A549 (cell line): ENCODE results near the gene KMT2C. TPM values are rescaled to one million over a fixed set of nuclear protein-coding genes. Genes with fewer than 3 reads are reported as not detected.
A peak's percentile ranks its signal among the peaks of the same experiment; 100 is the strongest.
"Not testable (repeated sequence)": the region's sequence is repeated elsewhere in the genome, so short reads cannot be mapped to it uniquely, and the experiment has no call there.

Source experiments
- ATAC-seq, 2 experiments: fragments of 200-7000 bp in 1 of 2; fragments of >200 bp in 1 of 2; cut with Nextera tagmentation in 1 of 2; cut with Tn5 transposase in 1 of 2; 3 replicates each; pipeline versions ENCODE4 v1.8.0 to v1.9.1; 2018 to 2020; ENCODE audit warnings: mild to moderate bottlenecking in 1 of 2, moderate library complexity in 1 of 2
- CTCF ChIA-PET: fragments of 300-600 bp; sonication (Branson Sonifier 250); formaldehyde crosslinking; extraction: SDS; loops from one replicate; lab custom pipeline; 2021; ENCODE audit warnings: antibody characterized with exemption, inconsistent platforms; lab: Yijun Ruan, JAX
- POLR2A ChIA-PET: fragments of 350-600 bp; formaldehyde crosslinking; extraction: SDS; loops from one replicate; lab custom pipeline; 2021; ENCODE audit warnings: antibody characterized with exemption, inconsistent platforms; lab: Yijun Ruan, JAX
- DNase-seq, 2 experiments: peaks; one replicate each; pipeline versions ENCODE4 v3.0.0 to v3.0.0-alpha.2; 2011 to 2016; ENCODE audit warnings: low read depth in 1 of 2, low spot score in 1 of 2
- FAIRE-seq: peaks from 2 replicates; lab custom pipeline; 2011; peaks lifted over from hg19 to GRCh38; lab: Jason Lieb, UNC
- H3K27ac ChIP-seq, 2 experiments: fragments of >200 bp; sonication (Bioruptor Twin); formaldehyde crosslinking; 3 replicates each; pipeline ENCODE4 v1.5.1; 2016 to 2017
- H3K4me1 ChIP-seq: fragments of >200 bp; sonication (Bioruptor Twin); formaldehyde crosslinking; 3 replicates; pipeline ENCODE4 v1.6.1; 2016
- H3K4me2 ChIP-seq: fragments of >200 bp; sonication (Bioruptor Twin); formaldehyde crosslinking; 3 replicates; pipeline ENCODE4 v1.6.1; 2016
- H3K4me3 ChIP-seq: fragments of >200 bp; sonication (Bioruptor Twin); formaldehyde crosslinking; 3 replicates; pipeline ENCODE4 v1.5.1; 2016
- H3K9me3 ChIP-seq: fragments of >200 bp; sonication (Bioruptor Twin); formaldehyde crosslinking; 3 replicates; pipeline ENCODE4 v1.6.1; 2016
- BHLHE40 ChIP-seq: IDR thresholded peaks from 2 replicates; pipeline ENCODE4 v1.6.1; 2012; ENCODE audit warnings: low read depth, low read length, inconsistent platforms
- CHD4 ChIP-seq: fragments of 200-600 bp; sonication (generic); IDR thresholded peaks from 2 replicates; pipeline ENCODE4 v1.6.1; 2016; ENCODE audit warnings: antibody characterized with exemption, mild to moderate bottlenecking, borderline replicate concordance
- CTCF ChIP-seq: fragments of >200 bp; sonication (Bioruptor Twin); formaldehyde crosslinking; IDR thresholded peaks from 3 replicates; pipeline ENCODE4 v1.5.1; 2016
- E2F6 ChIP-seq: IDR thresholded peaks from 2 replicates; pipeline ENCODE4 v1.6.1; 2012; ENCODE audit warnings: low read depth, borderline replicate concordance
- HES2 ChIP-seq: fragments of >200 bp; sonication (Bioruptor Twin); formaldehyde crosslinking; IDR thresholded peaks from 2 replicates; pipeline ENCODE4 v1.6.1; 2016
- HOXB13 ChIP-seq: fragments of 250-450 bp; sonication (Bioruptor Pico); IDR thresholded peaks from 2 replicates; pipeline ENCODE4 v1.5.0; 2020; ENCODE audit warnings: low read depth, mild to moderate bottlenecking, moderate library complexity
- HOXB5 ChIP-seq: fragments of 250-450 bp; sonication (Bioruptor Pico); IDR thresholded peaks from 2 replicates; pipeline ENCODE4 v1.5.0; 2020; ENCODE audit warnings: mild to moderate bottlenecking, moderate library complexity
- JUN ChIP-seq, 2 experiments: fragments of >200 bp; sonication (Bioruptor Twin); formaldehyde crosslinking; IDR thresholded peaks; 2 replicates in 1 of 2; 3 replicates in 1 of 2; pipeline ENCODE4 v1.6.1; 2016 to 2017
- KDM5A ChIP-seq: fragments of 200-600 bp; sonication (generic); IDR thresholded peaks from 2 replicates; pipeline ENCODE4 v1.6.1; 2016; ENCODE audit warnings: antibody characterized with exemption, mild to moderate bottlenecking
- NFE2L2 ChIP-seq: fragments of 150-350 bp; conservative IDR thresholded peaks from 2 replicates; pipeline ENCODE4 v1.6.1; 2014; ENCODE audit warnings: low read length
- NR3C1 ChIP-seq: fragments of >200 bp; sonication (Bioruptor Twin); formaldehyde crosslinking; IDR thresholded peaks from 3 replicates; pipeline ENCODE4 v1.6.1; 2017
- PBX3 ChIP-seq: IDR thresholded peaks from 2 replicates; pipeline ENCODE4 v1.6.1; 2012
- PHF8 ChIP-seq: fragments of 200-600 bp; sonication (generic); IDR thresholded peaks from 2 replicates; pipeline ENCODE4 v1.6.1; 2016; ENCODE audit warnings: low read depth, mild to moderate bottlenecking, antibody characterized with exemption, moderate library complexity, borderline replicate concordance
- RFX5 ChIP-seq: fragments of 450-650 bp; IDR thresholded peaks from 2 replicates; pipeline ENCODE4 v1.7.1; 2014; ENCODE audit warnings: antibody characterized with exemption, mild to moderate bottlenecking, moderate library complexity
- SMC3 ChIP-seq: fragments of >200 bp; sonication (Bioruptor Twin); formaldehyde crosslinking; IDR thresholded peaks from 3 replicates; pipeline ENCODE4 v1.6.1; 2018; ENCODE audit warnings: inconsistent platforms
- TP53 ChIP-seq: fragments of 250-450 bp; sonication (Bioruptor Pico); IDR thresholded peaks from 2 replicates; pipeline ENCODE4 v1.5.0; 2021; ENCODE audit warnings: mild to moderate bottlenecking, moderate library complexity
- ZFP36 ChIP-seq: fragments of 450-650 bp; IDR thresholded peaks from 2 replicates; pipeline ENCODE4 v1.6.1; 2014; ENCODE audit warnings: borderline replicate concordance; ENCODE audit not compliant: partially characterized antibody
- WGBS: methylation state at CpG from one replicate; pipeline ENCODE4 v1.1.6; 2017; ENCODE audit errors: missing lambda C conversion rate; 5-methylcytosine and 5-hydroxymethylcytosine counted together
- polyA plus RNA-seq, 4 experiments: library from polyadenylated mRNA; depleted of rRNA in 3 of 4; stranded (reverse); fragments of >200 nt; fragmentation: RNase III in 1 of 4; extraction: RNeasy Plus Mini Kit Qiagen cat#74134 plus additional on column Dnase treatment in 1 of 4; gene quantifications; 2 replicates in 3 of 4; 3 replicates in 1 of 4; pipeline ENCODE4 v1.2.3, GENCODE V29; 2011 to 2017

KMT2C gene
- polyA plus RNA-seq, 2 of the 4 experiments (the other 2 are of a cell fraction): 4.2 to 13.1 TPM

GRCh38 chr7:152434511-152435383, 1.1 kb downstream of the KMT2C start:
- DNase-seq (peak in 1 of 2 experiments; percentile 40), ATAC-seq (peak; percentile 31 to 55; a peak in 5 of 6 replicates)
- 1% methylated on average over 54 of the region's 58 CpGs for WGBS
- H3K4me1 ChIP-seq: peaks cover 26% of the 10 kb centered on the region
- H3K4me2 ChIP-seq: peak overlapping the region; percentile 86
- not testable (repeated sequence) for H3K9me3 ChIP-seq, FAIRE-seq
- ChIA-PET CTCF (interaction anchor here (1.1 to 2.4 kb wide), 2 partner anchors 93 to 98 kb away, joined by 4 to 8 read pairs; no protein-coding TSS in a partner anchor), POLR2A (interaction anchor here (0.7 kb wide), 1 partner anchor 93 kb away, joined by 3 read pairs; no protein-coding TSS in a partner anchor)
- H3K27ac ChIP-seq: peak overlapping the region; percentile 94 to 98
- peak; percentile 33; the same call in 1 of the 2 replicates for TF ChIP-seq PHF8
- peak overlapping the region; percentile 96 for H3K4me3 ChIP-seq

GRCh38 chr7:152433721-152434490, 1.9 kb downstream of the KMT2C start:
- CTCF ChIA-PET: interaction anchor here (1.1 to 2.4 kb wide), 2 partner anchors 92 to 98 kb away, joined by 4 to 8 read pairs; no protein-coding TSS in a partner anchor
- TF ChIP-seq KDM5A: 0 out of 2 replicates have a peak, but pooled peaks have one; percentile 22
- ATAC-seq (peak; percentile 0 to 55; a peak in 3 of 6 replicates), DNase-seq (peak in 1 of 2 experiments; percentile 53)
- FAIRE-seq, H3K9me3 ChIP-seq, POLR2A ChIA-PET: not testable (repeated sequence)
- 16% methylated on average over 15 of the region's 15 CpGs for WGBS
- H3K27ac ChIP-seq: peak overlapping the region; percentile 94 to 98; a peak in 4 of 6 replicates
- H3K4me3 ChIP-seq: peak overlapping the region; percentile 96
- H3K4me1 ChIP-seq: peaks cover 30% of the 10 kb centered on the region
- H3K4me2 ChIP-seq: peak overlapping the region; percentile 86

- WGBS: 93% methylated on average over 10 of the region's 10 CpGs
- Histone ChIP-seq H3K4me1 (peaks cover 29% of the 10 kb centered on the region), H3K4me2 (peak overlapping the region; percentile 86; the same call in 2 of the 3 replicates)
- H3K27ac ChIP-seq, CTCF ChIA-PET, H3K4me3 ChIP-seq, H3K9me3 ChIP-seq, ATAC-seq, FAIRE-seq, DNase-seq, POLR2A ChIA-PET: not testable (repeated sequence)
Measured at GRCh38 chr7:152432735-152433134, 3.1 kb downstream of the KMT2C start.

GRCh38 chr7:152430854-152431253, 4.9 kb downstream of the KMT2C start:
- no peak overlapping the region for H3K4me3 ChIP-seq
- no peak for DNase-seq
- no peaks in the 10 kb centered on the region for H3K9me3 ChIP-seq
- ATAC-seq: no peak
- no peak overlapping the region for H3K27ac ChIP-seq
- FAIRE-seq: no peak
- 94% methylated on average over 3 of the region's 3 CpGs for whole genome bisulfite sequencing
- CTCF ChIA-PET: no interaction called here
- no peak for TF ChIP-seq HES2
- TF ChIP-seq E2F6: no peak
- no peak for TF ChIP-seq HOXB5 (CRISPR knock-in tag)
- no peak for TF ChIP-seq PBX3
- TF ChIP-seq HOXB13 (CRISPR knock-in tag): no peak
- no peak for TF ChIP-seq CHD4
- TF ChIP-seq RFX5: no peak
- TF ChIP-seq PHF8: no peak
- TF ChIP-seq TP53: no peak
- no peak for TF ChIP-seq CTCF
- no peak for TF ChIP-seq BHLHE40
- TF ChIP-seq NFE2L2: no peak
- no peak for TF ChIP-seq SMC3
- TF ChIP-seq JUN (IDR thresholded peaks at IDR 0.05): no peak
- no peak for TF ChIP-seq ZFP36
- TF ChIP-seq NR3C1: no peak
- TF ChIP-seq, all 56 proteins: peak for 0
- Histone ChIP-seq H3K4me1 (peaks cover 30% of the 10 kb centered on the region), H3K4me2 (no peak overlapping the region)
- POLR2A ChIA-PET: no interaction called here

GRCh38 chr7:152430118-152430517, 5.7 kb downstream of the KMT2C start:
- 87% methylated on average over 5 of the region's 5 CpGs for WGBS
- H3K9me3 ChIP-seq, H3K4me3 ChIP-seq, DNase-seq, ATAC-seq, H3K27ac ChIP-seq, H3K4me2 ChIP-seq, FAIRE-seq, POLR2A ChIA-PET: not testable (repeated sequence)
- peaks cover 30% of the 10 kb centered on the region for H3K4me1 ChIP-seq
- CTCF ChIA-PET: interaction anchor here (1.2 to 1.5 kb wide), 2 partner anchors 36 to 94 kb away, joined by 3 read pairs; no protein-coding TSS in a partner anchor
